MM.1S (cell line): ENCODE data around the gene SNU13.
"Not testable (repeated sequence)": the region's sequence is repeated elsewhere in the genome, so short reads cannot be mapped to it uniquely, and the experiment has no call there.

ENCODE experiments used
- DNase-seq: peaks from one replicate; pipeline ENCODE4 v3.0.0-alpha.2; 2015
- H2AFZ ChIP-seq: fragments of 300-600 bp; sonication (generic); 2 replicates; pipeline ENCODE4 v1.6.0; 2016; ENCODE audit warnings: antibody characterized with exemption, low read length
- H3F3A ChIP-seq: fragments of 300-600 bp; sonication (generic); 2 replicates; pipeline ENCODE4 v1.6.1; 2016; ENCODE audit warnings: mild to moderate bottlenecking, antibody characterized with exemption, low read length, moderate library complexity, mixed read lengths; ENCODE audit not compliant: insufficient read depth
- H3K27ac ChIP-seq: fragments of 300-600 bp; sonication (generic); 2 replicates; pipeline ENCODE4 v1.5.1; 2016; ENCODE audit warnings: mild to moderate bottlenecking, low read length
- H3K27me3 ChIP-seq: fragments of 300-600 bp; sonication (generic); replicated peaks from 2 replicates; pipeline ENCODE4 v1.6.0; 2016; ENCODE audit warnings: low read length; ENCODE audit not compliant: insufficient read depth
- H3K36me3 ChIP-seq: fragments of 300-600 bp; sonication (generic); replicated peaks from 2 replicates; pipeline ENCODE4 v1.6.1; 2016; ENCODE audit warnings: mild to moderate bottlenecking, low read length, mixed read lengths; ENCODE audit not compliant: insufficient read depth
- H3K4me1 ChIP-seq: fragments of 300-600 bp; sonication (generic); 2 replicates; pipeline ENCODE4 v1.6.1; 2016; ENCODE audit warnings: low read length, mixed read lengths
- H3K4me2 ChIP-seq: fragments of 300-600 bp; sonication (generic); 2 replicates; pipeline ENCODE4 v1.6.0; 2016; ENCODE audit warnings: low read depth, low read length
- H3K4me3 ChIP-seq: fragments of 300-600 bp; sonication (generic); 2 replicates; pipeline ENCODE4 v1.5.1; 2016; ENCODE audit warnings: low read length, mixed read lengths
- H3K79me2 ChIP-seq: fragments of 300-600 bp; sonication (generic); 2 replicates; pipeline ENCODE4 v1.6.1; 2016; ENCODE audit warnings: mixed run types, low read length, mixed read lengths
- H3K9ac ChIP-seq: fragments of 300-600 bp; sonication (generic); 2 replicates; pipeline ENCODE4 v1.6.1; 2016; ENCODE audit warnings: low read length, mixed read lengths
- H3K9me2 ChIP-seq: fragments of 300-600 bp; sonication (generic); replicated peaks from 2 replicates; pipeline ENCODE4 v1.6.1; 2016; ENCODE audit warnings: mild to moderate bottlenecking, low read length, mixed read lengths; ENCODE audit not compliant: insufficient read depth
- H3K9me3 ChIP-seq: fragments of 300-600 bp; sonication (generic); replicated peaks from 2 replicates; pipeline ENCODE4 v1.6.1; 2016; ENCODE audit warnings: mild to moderate bottlenecking, low read length, mixed read lengths; ENCODE audit not compliant: insufficient read depth
- H4K20me1 ChIP-seq: fragments of 300-600 bp; sonication (generic); 2 replicates; pipeline ENCODE4 v1.6.1; 2016; ENCODE audit warnings: mild to moderate bottlenecking, low read length, moderate library complexity, mixed read lengths; ENCODE audit not compliant: insufficient read depth
- EZH2 ChIP-seq: fragments of 300-600 bp; sonication (generic); optimal IDR thresholded peaks from 2 replicates; pipeline ENCODE3; 2017; ENCODE audit warnings: low read depth, mild to moderate bottlenecking, antibody characterized with exemption, low read length, mixed read lengths
- EZH2phosphoT487 ChIP-seq: fragments of 300-600 bp; sonication (generic); IDR thresholded peaks from 2 replicates; pipeline ENCODE4 v1.6.1; 2018; ENCODE audit warnings: antibody characterized with exemption, low read length
- TF ChIP-seq, protein P1 (sequence below): fragments of 300-600 bp; sonication (generic); IDR thresholded peaks from 2 replicates; pipeline ENCODE4 v1.5.1; 2016; ENCODE audit warnings: antibody characterized with exemption, low read length, mixed read lengths

Gene SNU13

DNA sequence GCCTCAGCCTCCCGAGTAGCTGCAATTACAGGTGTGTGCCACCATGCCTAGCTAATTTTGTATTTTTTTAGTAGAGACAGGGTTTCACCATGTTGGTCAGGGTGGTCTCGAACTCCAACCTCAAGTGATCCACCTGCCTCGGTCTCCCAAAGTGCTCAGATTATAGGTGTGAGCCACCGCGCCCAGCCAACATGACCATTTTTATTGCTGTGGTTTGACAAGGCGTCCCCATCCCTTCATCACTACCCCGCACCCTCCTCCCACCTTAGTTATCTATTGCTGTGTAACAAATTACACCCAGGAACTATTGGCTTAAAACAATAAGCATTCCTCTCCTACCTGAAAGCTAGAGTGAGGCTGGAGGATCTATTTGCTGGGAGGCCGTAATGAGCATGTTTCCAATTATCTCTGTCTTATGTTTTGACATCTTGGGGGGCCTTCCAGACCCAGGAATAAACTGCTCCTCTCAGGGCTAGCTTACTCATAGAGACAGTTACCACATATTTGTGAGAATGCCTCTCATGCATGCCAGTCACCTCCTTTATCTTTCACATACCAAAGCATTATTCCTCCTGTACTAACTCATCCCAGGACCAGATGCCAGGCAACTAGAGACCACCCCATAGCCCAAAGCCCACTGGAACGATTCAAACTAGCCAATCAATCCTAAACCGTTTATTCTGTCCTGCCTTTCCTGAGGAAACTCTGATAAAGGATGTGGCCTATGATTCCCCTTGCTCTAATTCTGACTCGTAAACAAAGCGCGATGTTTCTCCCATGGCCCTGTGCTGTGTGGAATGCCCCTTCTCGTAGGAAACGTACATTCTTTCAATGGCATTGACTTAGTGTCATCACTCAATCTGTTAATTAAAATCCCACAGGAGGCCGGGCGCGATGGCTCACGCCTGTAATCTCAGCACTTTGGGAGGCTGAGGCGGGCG lies 19.4 kb downstream of the SNU13 start:
- H3K36me3 ChIP-seq = no peaks in the 10 kb centered on the region; the same call in 1 of the 2 replicates
- H3F3A ChIP-seq = peaks cover 27% of the 10 kb centered on the region
- H3K4me2 ChIP-seq = no peak overlapping the region

DNA sequence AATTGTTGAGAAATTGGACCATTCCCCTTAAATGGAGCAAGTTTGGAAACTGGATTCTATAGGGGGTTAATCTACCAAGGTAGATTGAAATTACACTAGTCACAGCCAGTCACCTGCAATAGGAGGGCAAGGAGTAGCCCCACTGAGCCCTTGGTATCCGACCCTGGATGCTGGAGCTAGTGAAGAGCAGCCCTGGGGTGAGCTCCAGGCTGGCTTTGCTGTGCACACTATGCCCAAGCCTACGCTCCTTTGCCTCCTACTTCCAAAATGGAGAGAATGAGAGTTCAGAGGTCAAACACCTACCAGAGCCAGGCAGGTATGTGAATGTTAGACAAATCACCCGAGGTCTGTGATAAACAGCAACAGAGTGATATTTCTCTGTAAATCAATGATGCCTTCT lies 23.7 kb downstream of the SNU13 start:
- H3K9me2 ChIP-seq = no peaks in the 10 kb centered on the region
- TF ChIP-seq, protein P1, sequence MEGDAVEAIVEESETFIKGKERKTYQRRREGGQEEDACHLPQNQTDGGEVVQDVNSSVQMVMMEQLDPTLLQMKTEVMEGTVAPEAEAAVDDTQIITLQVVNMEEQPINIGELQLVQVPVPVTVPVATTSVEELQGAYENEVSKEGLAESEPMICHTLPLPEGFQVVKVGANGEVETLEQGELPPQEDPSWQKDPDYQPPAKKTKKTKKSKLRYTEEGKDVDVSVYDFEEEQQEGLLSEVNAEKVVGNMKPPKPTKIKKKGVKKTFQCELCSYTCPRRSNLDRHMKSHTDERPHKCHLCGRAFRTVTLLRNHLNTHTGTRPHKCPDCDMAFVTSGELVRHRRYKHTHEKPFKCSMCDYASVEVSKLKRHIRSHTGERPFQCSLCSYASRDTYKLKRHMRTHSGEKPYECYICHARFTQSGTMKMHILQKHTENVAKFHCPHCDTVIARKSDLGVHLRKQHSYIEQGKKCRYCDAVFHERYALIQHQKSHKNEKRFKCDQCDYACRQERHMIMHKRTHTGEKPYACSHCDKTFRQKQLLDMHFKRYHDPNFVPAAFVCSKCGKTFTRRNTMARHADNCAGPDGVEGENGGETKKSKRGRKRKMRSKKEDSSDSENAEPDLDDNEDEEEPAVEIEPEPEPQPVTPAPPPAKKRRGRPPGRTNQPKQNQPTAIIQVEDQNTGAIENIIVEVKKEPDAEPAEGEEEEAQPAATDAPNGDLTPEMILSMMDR = no peak
- TF ChIP-seq EZH2 = no peak
- TF ChIP-seq EZH2phosphoT487 = no peak
- no peak overlapping the region for H3K27ac ChIP-seq
- peaks cover 7% of the 10 kb centered on the region for H3K79me2 ChIP-seq
- no peaks in the 10 kb centered on the region; the same call in none of the 2 replicates for H3K36me3 ChIP-seq
- peaks cover 40% of the 10 kb centered on the region for H3F3A ChIP-seq
- H3K4me2 ChIP-seq = no peak overlapping the region
- H3K4me3 ChIP-seq = no peak overlapping the region
- no peak overlapping the region for H3K9ac ChIP-seq
- H3K9me3 ChIP-seq = no peaks in the 10 kb centered on the region
- H3K4me1 ChIP-seq = peaks cover 4% of the 10 kb centered on the region; the same call in 1 of the 2 replicates
- H4K20me1 ChIP-seq = no peaks in the 10 kb centered on the region
- no peak for DNase-seq
- H2AFZ ChIP-seq = no peak overlapping the region
- no peaks in the 10 kb centered on the region for H3K27me3 ChIP-seq

More for the DNA sequence above, 19.4 kb downstream of the SNU13 start:
- no peaks in the 10 kb centered on the region for H4K20me1 ChIP-seq
- TF ChIP-seq EZH2phosphoT487 = no peak
- TF ChIP-seq, protein P1 = no peak
- no peak for TF ChIP-seq EZH2
- peaks cover 4% of the 10 kb centered on the region; the same call in 1 of the 2 replicates for H3K4me1 ChIP-seq
- H2AFZ ChIP-seq = no peak overlapping the region
- H3K4me3 ChIP-seq = no peak overlapping the region
- H3K9ac ChIP-seq = no peak overlapping the region
- no peaks in the 10 kb centered on the region for H3K9me3 ChIP-seq
- H3K79me2 ChIP-seq = peaks cover 34% of the 10 kb centered on the region
- no peaks in the 10 kb centered on the region for H3K27me3 ChIP-seq
- DNase-seq = no peak
- no peaks in the 10 kb centered on the region for H3K9me2 ChIP-seq
- H3K27ac ChIP-seq = no peak overlapping the region

DNA sequence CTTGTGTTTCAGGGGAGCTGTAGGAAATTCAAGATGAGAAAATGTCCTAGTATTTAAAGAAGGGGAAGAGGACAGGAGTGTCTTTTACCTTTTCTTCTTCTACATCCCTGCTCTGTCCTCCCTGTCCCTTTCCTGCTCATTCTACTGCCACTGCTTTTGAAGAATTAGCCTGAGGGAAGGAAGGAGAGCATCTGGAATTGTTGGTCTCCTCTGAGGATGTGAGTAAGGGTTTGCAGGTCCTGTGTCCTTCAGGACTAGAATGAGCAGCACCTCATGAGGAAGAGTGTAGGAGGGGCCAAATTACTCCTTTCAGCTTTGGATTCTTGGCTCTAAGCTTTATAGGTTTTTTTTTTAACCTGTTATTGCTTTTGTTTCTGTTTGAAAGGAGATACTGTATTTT lies 24.2 kb downstream of the SNU13 start:
- no peaks in the 10 kb centered on the region for H3K9me2 ChIP-seq
- DNase-seq = no peak
- H2AFZ ChIP-seq = no peak overlapping the region
- H3K4me2 ChIP-seq = no peak overlapping the region
- H3K27ac ChIP-seq = no peak overlapping the region; the same call in 1 of the 2 replicates
- TF ChIP-seq, protein P1 = no peak
- TF ChIP-seq EZH2phosphoT487 (no peak), EZH2 (no peak)
- peaks cover 6% of the 10 kb centered on the region for H3K79me2 ChIP-seq
- H3K36me3 ChIP-seq = no peaks in the 10 kb centered on the region; the same call in none of the 2 replicates
- no peaks in the 10 kb centered on the region for H3K27me3 ChIP-seq
- no peak overlapping the region for H3K4me3 ChIP-seq
- peaks cover 40% of the 10 kb centered on the region for H3F3A ChIP-seq
- H3K9me3 ChIP-seq = no peaks in the 10 kb centered on the region
- no peaks in the 10 kb centered on the region for H4K20me1 ChIP-seq
- H3K4me1 ChIP-seq = peaks cover 4% of the 10 kb centered on the region; the same call in 1 of the 2 replicates
- H3K9ac ChIP-seq = no peak overlapping the region

DNA sequence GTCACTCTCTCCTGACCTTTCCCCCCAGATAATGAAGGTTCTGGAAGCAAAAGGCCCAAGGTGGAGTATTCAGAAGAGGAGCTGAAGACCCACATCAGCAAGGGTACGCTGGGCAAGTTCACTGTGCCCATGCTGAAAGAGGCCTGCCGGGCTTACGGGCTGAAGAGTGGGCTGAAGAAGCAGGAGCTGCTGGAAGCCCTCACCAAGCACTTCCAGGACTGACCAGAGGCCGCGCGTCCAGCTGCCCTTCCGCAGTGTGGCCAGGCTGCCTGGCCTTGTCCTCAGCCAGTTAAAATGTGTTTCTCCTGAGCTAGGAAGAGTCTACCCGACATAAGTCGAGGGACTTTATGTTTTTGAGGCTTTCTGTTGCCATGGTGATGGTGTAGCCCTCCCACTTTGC lies 25.1 kb downstream of the SNU13 start:
- H3K36me3 ChIP-seq, H2AFZ ChIP-seq, H3K27me3 ChIP-seq, DNase-seq, H3K4me2 ChIP-seq, H3K9me3 ChIP-seq, H3K4me1 ChIP-seq, H3K79me2 ChIP-seq, H3K9ac ChIP-seq, H3K27ac ChIP-seq, H3K4me3 ChIP-seq, H3K9me2 ChIP-seq, H4K20me1 ChIP-seq: not testable (repeated sequence)
- peaks cover 40% of the 10 kb centered on the region for H3F3A ChIP-seq
